Activated CD4-positive, alpha-beta T cell treated with anti-CD3 and anti-CD28 coated beads, Interleukin-2, amount 10 ng/mL, durations not matched to agents 7 days and 5 days (primary cell): ENCODE data around the gene ACOX1. TPM values are rescaled to one million over a fixed set of nuclear protein-coding genes. Genes with fewer than 3 reads are reported as not detected.

Source experiments
- CTCF ChIA-PET: fragments of 350-600 bp; sonication (Branson Sonifier 250); formaldehyde crosslinking; loops from one replicate; lab custom pipeline; 2021; ENCODE audit warnings: antibody characterized with exemption; lab: Charles Lee
- POLR2A ChIA-PET: fragments of 350-600 bp; sonication (Branson Sonifier 250); formaldehyde crosslinking; loops from one replicate; lab custom pipeline; 2021; ENCODE audit warnings: antibody characterized with exemption; lab: Charles Lee
- DNase-seq: peaks from one replicate; pipeline ENCODE4 v3.0.0-alpha.2; 2020
- H3K27ac Mint-ChIP-seq: one replicate; pipeline ENCODE4 v1.8.0; 2021; ENCODE audit warnings: mild to moderate bottlenecking, moderate library complexity, mixed read lengths
- H3K27me3 Mint-ChIP-seq: one replicate; pipeline ENCODE4 v1.8.0; 2021; ENCODE audit warnings: mixed read lengths
- H3K36me3 Mint-ChIP-seq: one replicate; pipeline ENCODE4 v1.8.0; 2021; ENCODE audit warnings: low read depth, mixed read lengths
- H3K4me1 Mint-ChIP-seq: one replicate; pipeline ENCODE4 v1.8.0; 2021; ENCODE audit warnings: mixed read lengths
- H3K4me3 Mint-ChIP-seq: one replicate; pipeline ENCODE4 v1.8.0; 2021; ENCODE audit warnings: mild to moderate bottlenecking, moderate library complexity, mixed read lengths
- H3K9me3 Mint-ChIP-seq: one replicate; pipeline ENCODE4 v1.8.0; 2021; ENCODE audit warnings: mixed read lengths
- total RNA-seq, 2 experiments: library from RNA; stranded (reverse); gene quantifications; one replicate each; pipeline ENCODE4 v1.2.3, GENCODE V29; 2021

The ACOX1 gene
- total RNA-seq, 2 experiments from 2014 or later, result 27.8 to 34.7 TPM

GRCh38 chr17:75908201-75908600, 70.8 kb downstream of the ACOX1 start:
- Mint-ChIP-seq H3K27ac (no peak overlapping the region), H3K4me1 (peaks cover 22% of the 10 kb centered on the region), H3K36me3 (peaks cover 2% of the 10 kb centered on the region), H3K4me3 (no peak overlapping the region), H3K9me3 (no peaks in the 10 kb centered on the region), H3K27me3 (no peaks in the 10 kb centered on the region)
- DNase-seq, result no peak
- POLR2A ChIA-PET, result no interaction called here
- CTCF ChIA-PET, result no interaction called here

- H3K4me1 Mint-ChIP-seq, result peaks cover 22% of the 10 kb centered on the region
- ChIA-PET CTCF (interaction anchor here (0.6 to 4.0 kb wide), 16 partner anchors 9 to 372 kb away, joined by 3 to 28 read pairs (median 4); partner anchors contain the start of genes FBF1 and TRIM65), POLR2A (no interaction called here)
- DNase-seq, result no peak
- H3K27me3 Mint-ChIP-seq, result no peaks in the 10 kb centered on the region
- H3K4me3 Mint-ChIP-seq, result no peak overlapping the region
- H3K36me3 Mint-ChIP-seq, result peaks cover 3% of the 10 kb centered on the region
- H3K27ac Mint-ChIP-seq, result peak overlapping the region; percentile 60
- H3K9me3 Mint-ChIP-seq, result no peaks in the 10 kb centered on the region
These were observed 72.7 kb downstream of the ACOX1 start for GRCh38 chr17:75906143-75906884.

GRCh38 chr17:75904749-75905521, 74.0 kb downstream of the ACOX1 start, which contains the start of gene MRPL38:
Gene MRPL38 (minus strand): TSS chr17:75904884. CDS start chr17:75904875, 9 bp downstream.
- ChIA-PET POLR2A (no interaction called here), CTCF (interaction anchor here (0.8 to 4.0 kb wide), 18 partner anchors 8 to 240 kb away, joined by 3 to 28 read pairs (median 4); partner anchors contain the start of genes FBF1 and TRIM65)
- Mint-ChIP-seq H3K4me1 (peaks cover 20% of the 10 kb centered on the region), H3K27ac (peak within 1 kb of the TSS; percentile 94), H3K9me3 (no peaks in the 10 kb centered on the region), H3K4me3 (peak within 1 kb of the TSS; percentile 85), H3K27me3 (no peaks in the 10 kb centered on the region), H3K36me3 (peaks cover 3% of the 10 kb centered on the region)
- DNase-seq, result peak; percentile 95

GRCh38 chr17:75902406-75902805, 76.6 kb downstream of the ACOX1 start:
- ChIA-PET CTCF (interaction anchor here (0.6 to 2.0 kb wide), 6 partner anchors 24 to 100 kb away, joined by 3 to 5 read pairs (median 4); partner anchors contain the start of genes TRIM47 and WBP2), POLR2A (no interaction called here)
- Mint-ChIP-seq H3K4me3 (no peak overlapping the region), H3K4me1 (peaks cover 21% of the 10 kb centered on the region), H3K27me3 (no peaks in the 10 kb centered on the region), H3K36me3 (peaks cover 7% of the 10 kb centered on the region), H3K9me3 (no peaks in the 10 kb centered on the region), H3K27ac (peak overlapping the region; percentile 5)
- DNase-seq, result no peak

- ChIA-PET POLR2A (no interaction called here), CTCF (interaction anchor here (1.4 to 2.0 kb wide), 4 partner anchors 24 to 101 kb away, joined by 3 to 5 read pairs (median 4); partner anchors contain the start of gene WBP2)
These were observed 77.2 kb downstream of the ACOX1 start for GRCh38 chr17:75901727-75902126.

GRCh38 chr17:75900691-75901533, 78.1 kb downstream of the ACOX1 start:
- Mint-ChIP-seq H3K36me3 (peaks cover 8% of the 10 kb centered on the region), H3K27me3 (no peaks in the 10 kb centered on the region), H3K4me1 (peaks cover 16% of the 10 kb centered on the region), H3K4me3 (no peak overlapping the region), H3K27ac (no peak overlapping the region), H3K9me3 (no peaks in the 10 kb centered on the region)
- ChIA-PET POLR2A (no interaction called here), CTCF (interaction anchor here (0.7 to 1.4 kb wide), 6 partner anchors 25 to 147 kb away, joined by 3 read pairs; no protein-coding TSS in a partner anchor)
- DNase-seq, result no peak

More at GRCh38 chr17:75901727-75902126, 77.2 kb downstream of the ACOX1 start:
- DNase-seq, result no peak
- no peak overlapping the region for H3K4me3 Mint-ChIP-seq
- peaks cover 8% of the 10 kb centered on the region for H3K36me3 Mint-ChIP-seq
- peaks cover 22% of the 10 kb centered on the region for H3K4me1 Mint-ChIP-seq
- H3K27ac Mint-ChIP-seq, result no peak overlapping the region
- no peaks in the 10 kb centered on the region for H3K9me3 Mint-ChIP-seq
- no peaks in the 10 kb centered on the region for H3K27me3 Mint-ChIP-seq

GRCh38 chr17:75899767-75900468, 79.0 kb downstream of the ACOX1 start:
- ChIA-PET POLR2A (no interaction called here), CTCF (interaction anchor here (0.7 to 1.4 kb wide), 5 partner anchors 24 to 146 kb away, joined by 3 read pairs; no protein-coding TSS in a partner anchor)
- Mint-ChIP-seq H3K27me3 (no peaks in the 10 kb centered on the region), H3K9me3 (no peaks in the 10 kb centered on the region), H3K27ac (no peak overlapping the region), H3K36me3 (peaks cover 11% of the 10 kb centered on the region), H3K4me1 (peaks cover 21% of the 10 kb centered on the region), H3K4me3 (no peak overlapping the region)
- no peak for DNase-seq

- no peak for DNase-seq
- Mint-ChIP-seq H3K27me3 (no peaks in the 10 kb centered on the region), H3K36me3 (peaks cover 11% of the 10 kb centered on the region), H3K4me1 (peaks cover 23% of the 10 kb centered on the region), H3K4me3 (no peak overlapping the region), H3K9me3 (no peaks in the 10 kb centered on the region), H3K27ac (no peak overlapping the region)
- CTCF ChIA-PET, result no interaction called here
- POLR2A ChIA-PET, result no interaction called here
These were observed 79.6 kb downstream of the ACOX1 start for GRCh38 chr17:75899353-75899752.

- no peak for DNase-seq
- Mint-ChIP-seq H3K9me3 (no peaks in the 10 kb centered on the region), H3K36me3 (peaks cover 11% of the 10 kb centered on the region), H3K4me1 (peaks cover 26% of the 10 kb centered on the region), H3K27ac (no peak overlapping the region), H3K4me3 (no peak overlapping the region), H3K27me3 (no peaks in the 10 kb centered on the region)
- ChIA-PET POLR2A (interaction anchor here (0.6 kb wide), 1 partner anchor 105 kb away, joined by 3 read pairs; no protein-coding TSS in a partner anchor), CTCF (interaction anchor here (0.6 to 4.1 kb wide), 6 partner anchors 20 to 116 kb away, joined by 3 to 17 read pairs (median 4); partner anchors contain the start of genes TRIM47 and WBP2)
These were observed 80.2 kb downstream of the ACOX1 start for GRCh38 chr17:75898791-75899190.

- no peak for DNase-seq
- ChIA-PET CTCF (interaction anchor here (0.7 to 4.1 kb wide), 4 partner anchors 20 to 43 kb away, joined by 3 to 17 read pairs (median 6); partner anchors contain the start of genes TRIM47 and WBP2), POLR2A (interaction anchor here (0.6 kb wide), 1 partner anchor 104 kb away, joined by 3 read pairs; no protein-coding TSS in a partner anchor)
- Mint-ChIP-seq H3K4me3 (peak overlapping the region; percentile 59), H3K9me3 (no peaks in the 10 kb centered on the region), H3K36me3 (peaks cover 11% of the 10 kb centered on the region), H3K27me3 (no peaks in the 10 kb centered on the region), H3K27ac (peak overlapping the region; percentile 31), H3K4me1 (peaks cover 25% of the 10 kb centered on the region)
These were observed 80.9 kb downstream of the ACOX1 start for GRCh38 chr17:75898065-75898464.
